ENCODE measurements around the gene OR52B2.
"Not testable (repeated sequence)": the region's sequence is repeated elsewhere in the genome, so short reads cannot be mapped to it uniquely, and the experiment has no call there.

The OR52B2 gene

GRCh38 chr11:6152126-6152525, 18.0 kb downstream of the OR52B2 start:
- DNase-seq (ENCODE audit: low read depth) = no peak

DNA sequence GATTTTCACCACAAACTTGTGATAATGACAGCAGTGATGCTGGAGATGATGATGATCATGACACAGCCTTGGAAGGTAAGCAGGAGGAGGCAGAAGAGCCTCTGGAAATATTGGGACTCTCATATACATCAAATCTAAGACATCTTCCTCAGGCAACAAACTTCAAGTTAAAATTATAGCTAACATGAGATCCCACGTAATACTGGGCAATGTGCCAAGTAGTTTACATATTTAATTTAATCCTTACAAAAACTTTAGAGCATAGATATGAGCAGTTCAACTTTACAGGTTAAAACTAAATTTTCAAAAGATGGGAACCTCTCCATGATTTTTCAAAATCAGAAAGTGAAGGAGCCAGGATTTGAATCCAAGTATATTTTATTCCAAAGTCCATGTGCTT, 19.0 kb downstream of the OR52B2 start:
- DNase-seq (ENCODE audit: low read depth) = no peak

GRCh38 chr11:6143737-6144136, 26.4 kb downstream of the OR52B2 start:
- DNase-seq (ENCODE audit: low read depth) = not testable (repeated sequence)

DNA sequence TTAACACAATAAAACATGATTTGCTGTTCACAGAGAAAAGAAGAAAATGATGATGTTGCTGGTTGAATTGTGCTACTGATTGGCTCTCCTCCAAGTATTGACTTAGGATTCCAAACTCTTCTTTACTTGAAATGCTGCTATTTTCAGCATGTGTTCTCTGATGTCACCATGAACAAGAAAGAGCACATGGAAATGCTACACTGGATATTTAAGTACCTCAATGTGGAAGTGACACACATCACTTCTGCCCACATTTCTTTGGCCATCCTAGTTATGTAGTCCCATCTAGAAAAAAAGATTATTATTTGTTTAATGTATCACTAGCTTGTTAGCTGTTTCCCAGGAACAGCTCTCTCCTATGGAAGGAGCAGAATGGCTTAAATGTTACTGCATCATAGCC, 27.2 kb downstream of the OR52B2 start:
- no peak for DNase-seq (ENCODE audit: low read depth)

DNA sequence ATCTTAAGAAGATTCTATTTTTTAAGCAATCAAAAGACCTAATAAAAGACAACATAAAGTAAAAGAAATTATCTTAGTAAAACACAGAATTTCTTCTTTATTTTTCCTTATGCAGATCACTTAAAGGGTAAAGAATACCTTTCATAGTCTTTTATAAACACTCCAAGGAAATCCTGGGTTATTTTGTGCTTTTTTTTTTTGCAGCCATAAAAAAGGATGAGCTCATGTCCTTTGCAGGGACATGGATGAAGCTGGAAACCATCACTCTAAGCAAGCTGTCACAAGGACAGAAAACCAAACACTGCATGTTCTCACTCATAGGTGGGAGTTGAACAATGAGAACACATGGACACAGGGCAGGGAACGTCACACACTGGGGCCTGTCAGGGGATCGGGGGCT, 34.2 kb downstream of the OR52B2 start:
- not testable (repeated sequence) for DNase-seq (ENCODE audit: low read depth)

- DNase-seq (ENCODE audit: low read depth) = no peak
Measured at GRCh38 chr11:6132431-6132830, 37.7 kb downstream of the OR52B2 start.

- DNase-seq (ENCODE audit: low read depth) = no peak
Measured at GRCh38 chr11:6129635-6130034, 40.5 kb downstream of the OR52B2 start.

DNA sequence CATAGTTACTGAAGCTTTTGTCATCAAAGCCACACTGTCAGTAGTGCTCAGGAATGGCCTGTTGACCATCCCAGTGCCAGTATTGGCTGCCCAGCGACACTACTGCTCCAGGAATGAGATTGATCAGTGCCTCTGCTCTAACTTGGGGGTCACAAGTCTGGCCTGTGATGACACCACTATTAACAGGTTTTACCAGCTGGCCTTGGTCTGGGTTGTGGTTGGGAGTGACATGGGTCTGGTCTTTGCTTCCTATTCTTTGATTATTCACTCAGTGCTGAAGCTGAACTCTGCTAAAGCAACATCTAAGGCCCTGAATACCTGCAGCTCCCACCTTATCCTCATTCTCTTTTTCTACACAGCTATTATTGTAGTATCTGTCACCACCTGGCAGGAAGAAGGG, 41.1 kb downstream of the OR52B2 start:
- DNase-seq (ENCODE audit: low read depth) = no peak

- no peak for DNase-seq (ENCODE audit: low read depth)
Measured at GRCh38 chr11:6127881-6128280, 42.2 kb downstream of the OR52B2 start.

DNA sequence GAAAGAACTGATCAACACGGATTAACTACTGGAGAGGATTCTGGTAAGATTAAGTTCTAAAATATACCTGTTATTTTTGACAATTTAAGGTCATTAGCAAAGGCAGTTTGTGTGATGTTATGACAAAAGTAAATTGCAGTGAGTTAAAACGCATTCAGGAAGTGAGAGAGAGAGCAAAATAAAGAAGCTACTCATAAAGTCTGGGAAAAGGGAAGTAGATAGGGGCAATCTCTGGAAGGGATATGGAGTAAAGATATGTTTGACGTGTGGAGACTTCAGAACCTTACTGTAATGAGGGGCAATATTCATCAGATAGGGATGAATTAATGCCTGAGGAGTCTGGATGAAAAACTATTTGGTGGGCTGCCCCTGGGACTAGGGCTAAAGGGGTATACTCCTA, 45.9 kb downstream of the OR52B2 start:
- DNase-seq (ENCODE audit: low read depth) = no peak
